Gastrocnemius medialis (tissue), 4 donors: Measurements from ENCODE around the gene C1QTNF6. TPM values are rescaled to one million over a fixed set of nuclear protein-coding genes. Genes with fewer than 3 reads are reported as not detected.

ENCODE experiments used
- ATAC-seq, 2 donors: fragments of 150-250 bp; one replicate each; pipeline ENCODE4 v1.9.1; 2016
- DNase-seq, 2 donors: peaks; one replicate each; pipeline ENCODE4 v3.0.0-alpha.2; 2019
- H3K27ac ChIP-seq, 4 donors: fragments of 200-600 bp; sonication (generic); 1 replicate in 1 of 4; 2 replicates in 3 of 4; pipeline ENCODE4 v1.5.1; 2016 to 2018; ENCODE audit warnings: mild to moderate bottlenecking in 2 of 4, moderate library complexity in 1 of 4
- H3K27me3 ChIP-seq, 3 donors: fragments of 200-600 bp; sonication (generic) in 2 of 3; 1 replicate in 1 of 3; 2 replicates in 2 of 3; pipeline versions ENCODE4 v1.5.1 to v1.6.0; 2016 to 2019; ENCODE audit warnings: mild to moderate bottlenecking in 1 of 3, moderate library complexity in 1 of 3
- H3K36me3 ChIP-seq, 2 donors: fragments of 200-600 bp; sonication (generic) in 1 of 2; one replicate each; pipeline ENCODE4 v1.5.1; 2017 to 2018
- H3K4me1 ChIP-seq, 2 donors: fragments of 200-600 bp; sonication (generic) in 1 of 2; one replicate each; pipeline ENCODE4 v1.5.1; 2016 to 2017; ENCODE audit warnings: mild to moderate bottlenecking in 2 of 2
- H3K4me3 ChIP-seq, 4 donors: fragments of 200-600 bp; sonication (generic) in 3 of 4; 1 replicate in 1 of 4; 2 replicates in 3 of 4; pipeline ENCODE4 v1.5.1; 2016 to 2019; ENCODE audit warnings: mild to moderate bottlenecking in 2 of 4
- H3K9me3 ChIP-seq, 3 donors: fragments of 200-600 bp; sonication (generic) in 2 of 3; 1 replicate in 1 of 3; 2 replicates in 2 of 3; pipeline ENCODE4 v1.5.1; 2016 to 2019
- POLR2A ChIP-seq, 2 donors: fragments of 450-650 bp; IDR thresholded peaks; one replicate each; pipeline ENCODE4 v1.6.1; 2017; ENCODE audit warnings: antibody characterized with exemption in 2 of 2, mild to moderate bottlenecking in 2 of 2, moderate library complexity in 2 of 2
- in situ Hi-C, 4 donors: fragments of 200-750 bp; cut with MboI; loops; one replicate each; pipeline versions ENCODE4 v1.15.0 to v1.8.0; 2017; ENCODE audit warnings: low sequenced_read_pairs in 4 of 4
- intact Hi-C: fragments of 100-400 bp; cut with DNase I; formaldehyde crosslinking; loops from one replicate; pipeline ENCODE4 v1.15.1; 2023; ENCODE audit warnings: low total_unique reads
- total RNA-seq, 4 donors: library from RNA; depleted of rRNA; stranded (reverse); fragments of >200 nt; gene quantifications; one replicate each; pipeline versions ENCODE4 v1.1.0 to v1.2.3, GENCODE V29; 2016
- TF ChIP-seq, protein P1 (sequence below), 5 experiments: fragments of 450-650 bp in 3 of 5; fragments of 200-600 bp in 2 of 5; sonication (generic) in 2 of 5; IDR thresholded peaks in 4 of 5; conservative IDR thresholded peaks in 1 of 5; 1 replicate in 4 of 5; 2 replicates in 1 of 5; pipeline ENCODE4 v1.5.1; 2016 to 2019; ENCODE audit warnings: antibody characterized with exemption in 5 of 5, mild to moderate bottlenecking in 3 of 5, moderate library complexity in 3 of 5

C1QTNF6 gene
- total RNA-seq, 4 donors from 2014 or later: 0.46 to 1.00 (median 0.84) TPM

DNA sequence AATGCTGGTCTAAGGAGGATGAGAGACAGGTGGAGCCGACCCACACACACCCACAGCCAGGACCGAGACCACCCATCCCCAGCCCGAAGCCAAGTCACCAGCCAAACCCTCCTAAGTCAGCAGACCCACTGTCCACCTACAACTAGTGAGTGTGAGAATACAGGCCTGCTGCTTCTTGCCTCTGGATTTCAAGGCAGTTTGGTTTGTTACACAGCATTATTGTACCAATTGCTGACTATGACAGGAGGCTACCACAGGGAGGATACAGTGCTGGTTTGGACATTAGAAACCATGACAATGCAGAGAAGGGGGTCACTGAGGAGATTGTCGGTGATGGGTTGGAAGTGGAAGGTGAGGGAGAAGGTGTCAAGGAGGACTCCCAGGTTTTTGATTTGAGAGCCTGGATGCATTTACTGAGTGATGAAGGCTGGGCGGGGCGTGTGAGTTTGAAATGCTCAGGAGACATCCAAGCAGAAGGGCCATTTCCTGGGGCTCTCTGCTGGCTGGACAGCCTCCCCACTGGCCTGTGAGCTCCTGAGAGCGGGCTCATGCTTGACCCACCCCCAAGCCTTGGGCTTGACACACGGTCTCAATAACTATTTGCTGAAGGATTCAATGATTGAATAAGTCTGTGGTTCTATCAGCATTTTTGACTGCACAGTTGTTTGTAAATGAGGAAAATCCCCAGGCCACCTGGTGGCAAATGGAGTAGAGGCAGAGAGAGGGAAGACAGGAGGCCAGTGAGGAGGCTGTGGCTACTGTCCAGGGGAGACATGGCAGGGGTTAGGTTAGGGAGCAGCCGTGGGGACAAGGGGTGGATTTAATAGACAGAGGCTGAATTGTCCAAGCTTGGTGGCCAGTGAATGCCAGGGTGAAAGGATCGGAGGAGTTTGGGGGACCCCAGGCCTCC, 33.6 kb upstream of the C1QTNF6 start:
- H3K4me1 ChIP-seq: no peaks in the 10 kb centered on the region
- in situ Hi-C loops: loop anchor here in 1 of 4 donors (25.0 kb wide), 1 partner anchor 134 kb away; no protein-coding TSS in a partner anchor
- no peak overlapping the region for H3K4me3 ChIP-seq
- TF ChIP-seq, protein P1, sequence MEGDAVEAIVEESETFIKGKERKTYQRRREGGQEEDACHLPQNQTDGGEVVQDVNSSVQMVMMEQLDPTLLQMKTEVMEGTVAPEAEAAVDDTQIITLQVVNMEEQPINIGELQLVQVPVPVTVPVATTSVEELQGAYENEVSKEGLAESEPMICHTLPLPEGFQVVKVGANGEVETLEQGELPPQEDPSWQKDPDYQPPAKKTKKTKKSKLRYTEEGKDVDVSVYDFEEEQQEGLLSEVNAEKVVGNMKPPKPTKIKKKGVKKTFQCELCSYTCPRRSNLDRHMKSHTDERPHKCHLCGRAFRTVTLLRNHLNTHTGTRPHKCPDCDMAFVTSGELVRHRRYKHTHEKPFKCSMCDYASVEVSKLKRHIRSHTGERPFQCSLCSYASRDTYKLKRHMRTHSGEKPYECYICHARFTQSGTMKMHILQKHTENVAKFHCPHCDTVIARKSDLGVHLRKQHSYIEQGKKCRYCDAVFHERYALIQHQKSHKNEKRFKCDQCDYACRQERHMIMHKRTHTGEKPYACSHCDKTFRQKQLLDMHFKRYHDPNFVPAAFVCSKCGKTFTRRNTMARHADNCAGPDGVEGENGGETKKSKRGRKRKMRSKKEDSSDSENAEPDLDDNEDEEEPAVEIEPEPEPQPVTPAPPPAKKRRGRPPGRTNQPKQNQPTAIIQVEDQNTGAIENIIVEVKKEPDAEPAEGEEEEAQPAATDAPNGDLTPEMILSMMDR (IDR thresholded peaks at IDR 0.05 in 4 of 5, conservative IDR thresholded peaks at IDR 0.05 in 1 of 5): no peak
- TF ChIP-seq POLR2A (IDR thresholded peaks at IDR 0.05): no peak
- H3K27me3 ChIP-seq: peaks cover 0 to 17% (median 0%) of the 10 kb centered on the region in 3 donors
- H3K36me3 ChIP-seq: no peaks in the 10 kb centered on the region
- intact Hi-C loops: no loop called here
- no peak overlapping the region for H3K27ac ChIP-seq
- ATAC-seq (no peak), DNase-seq (no peak)
- H3K9me3 ChIP-seq: no peaks in the 10 kb centered on the region

DNA sequence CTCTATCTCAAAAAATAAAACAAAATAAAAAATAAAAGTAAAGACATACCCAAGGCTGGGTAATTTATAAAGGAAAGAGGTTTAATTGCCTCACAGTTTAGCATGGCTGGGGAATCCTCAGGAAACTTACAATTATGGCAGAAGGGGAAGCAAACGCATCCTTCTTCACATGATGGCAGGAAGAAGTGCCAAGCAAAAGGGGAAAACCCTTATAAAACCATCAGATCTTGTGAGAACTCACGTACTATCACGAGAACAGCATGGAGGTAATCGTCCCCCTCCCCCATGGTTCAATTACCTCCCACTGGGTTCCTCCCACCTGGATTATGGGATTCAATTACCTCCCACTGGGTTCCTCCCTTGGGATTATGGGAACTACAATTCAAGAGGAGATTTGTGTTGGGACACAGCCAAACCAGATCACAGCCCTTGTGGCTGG, 32.5 kb upstream of the C1QTNF6 start:
- H3K27me3 ChIP-seq: peaks cover 0 to 22% (median 0%) of the 10 kb centered on the region in 3 donors
- H3K4me3 ChIP-seq: no peak overlapping the region
- ATAC-seq (no peak), DNase-seq (no peak)
- H3K4me1 ChIP-seq: no peaks in the 10 kb centered on the region
- in situ Hi-C loops (loop anchor here in 1 of 4 donors (25.0 kb wide), 1 partner anchor 133 kb away; no protein-coding TSS in a partner anchor), intact Hi-C loops (no loop called here)
- no peak overlapping the region for H3K27ac ChIP-seq
- no peaks in the 10 kb centered on the region for H3K9me3 ChIP-seq
- no peak for TF ChIP-seq POLR2A (IDR thresholded peaks at IDR 0.05)
- TF ChIP-seq, protein P1 (IDR thresholded peaks at IDR 0.05 in 4 of 5, conservative IDR thresholded peaks at IDR 0.05 in 1 of 5): no peak
- H3K36me3 ChIP-seq: no peaks in the 10 kb centered on the region

- Histone ChIP-seq H3K4me3 (no peak overlapping the region), H3K27ac (no peak overlapping the region), H3K36me3 (no peaks in the 10 kb centered on the region), H3K27me3 (peaks cover 0 to 22% (median 0%) of the 10 kb centered on the region in 3 donors), H3K9me3 (no peaks in the 10 kb centered on the region), H3K4me1 (no peaks in the 10 kb centered on the region)
- TF ChIP-seq, protein P1 (IDR thresholded peaks at IDR 0.05 in 4 of 5, conservative IDR thresholded peaks at IDR 0.05 in 1 of 5): no peak
- TF ChIP-seq POLR2A (IDR thresholded peaks at IDR 0.05): no peak
- no peak for DNase-seq
- no peak for ATAC-seq
- in situ Hi-C loops: loop anchor here in 1 of 4 donors (25.0 kb wide), 1 partner anchor 132 kb away; no protein-coding TSS in a partner anchor
- intact Hi-C loops: no loop called here
Observed at GRCh38 chr22:37219533-37219932, 31.5 kb upstream of the C1QTNF6 start.

- ATAC-seq (no peak), DNase-seq (no peak)
- intact Hi-C loops: no loop called here
- peaks cover 0 to 22% (median 0%) of the 10 kb centered on the region in 3 donors for H3K27me3 ChIP-seq
- no peaks in the 10 kb centered on the region for H3K36me3 ChIP-seq
- TF ChIP-seq, protein P1 (IDR thresholded peaks at IDR 0.05 in 4 of 5, conservative IDR thresholded peaks at IDR 0.05 in 1 of 5): no peak
- no peak for TF ChIP-seq POLR2A (IDR thresholded peaks at IDR 0.05)
- no peak overlapping the region for H3K4me3 ChIP-seq
- H3K27ac ChIP-seq: no peak overlapping the region
- no peaks in the 10 kb centered on the region for H3K4me1 ChIP-seq
- H3K9me3 ChIP-seq: no peaks in the 10 kb centered on the region
- in situ Hi-C loops: loop anchor here in 1 of 4 donors (25.0 kb wide), 1 partner anchor 132 kb away; no protein-coding TSS in a partner anchor
Observed at GRCh38 chr22:37218771-37219411, 30.8 kb upstream of the C1QTNF6 start.
